Trophoblast cell (in vitro differentiated cells and primary cell): ENCODE data around the gene ATP6V0E2.
A peak's percentile ranks its signal among the peaks of the same experiment; 100 is the strongest.

Source experiments
- DNase-seq, 2 donors: peaks; one replicate each; pipeline ENCODE4 v3.0.0-alpha.2; 2016
- H2AFZ ChIP-seq: 2 replicates; pipeline ENCODE4 v1.6.1; 2013; ENCODE audit warnings: low read length, moderate library complexity, mild to moderate bottlenecking; ENCODE audit not compliant: insufficient read depth, poor library complexity
- H2AK5ac ChIP-seq: 2 replicates; pipeline ENCODE4 v1.6.1; 2013; ENCODE audit warnings: mild to moderate bottlenecking, low read length
- H2BK120ac ChIP-seq: 2 replicates; pipeline ENCODE4 v1.6.1; 2013; ENCODE audit warnings: low read length, mild to moderate bottlenecking, moderate library complexity; ENCODE audit not compliant: insufficient read depth, poor library complexity
- H2BK12ac ChIP-seq: 2 replicates; pipeline ENCODE4 v1.6.1; 2013; ENCODE audit warnings: mild to moderate bottlenecking, low read length, moderate library complexity
- H2BK5ac ChIP-seq: 2 replicates; pipeline ENCODE4 v1.6.1; 2013; ENCODE audit warnings: low read length, low read depth, moderate library complexity, mild to moderate bottlenecking; ENCODE audit not compliant: poor library complexity
- H3K14ac ChIP-seq: 2 replicates; pipeline ENCODE4 v1.6.1; 2013; ENCODE audit warnings: mild to moderate bottlenecking, low read length
- H3K18ac ChIP-seq: 2 replicates; pipeline ENCODE4 v1.6.1; 2013; ENCODE audit warnings: mild to moderate bottlenecking, low read length
- H3K23ac ChIP-seq: 2 replicates; pipeline ENCODE4 v1.6.1; 2013; ENCODE audit warnings: low read length
- H3K27ac ChIP-seq: 2 replicates; pipeline ENCODE4 v1.5.1; 2013; ENCODE audit warnings: low read depth, mild to moderate bottlenecking, inconsistent platforms, low read length, moderate library complexity
- H3K27me3 ChIP-seq: 2 replicates; pipeline ENCODE4 v1.6.1; 2013; ENCODE audit warnings: inconsistent platforms, mild to moderate bottlenecking, low read length, moderate library complexity; ENCODE audit not compliant: insufficient read depth
- H3K36me3 ChIP-seq, 2 experiments: 1 replicate in 1 of 2; 2 replicates in 1 of 2; pipeline ENCODE4 v1.6.1; 2013; ENCODE audit warnings: low read length in 2 of 2, mild to moderate bottlenecking in 2 of 2, moderate library complexity in 1 of 2; ENCODE audit not compliant: insufficient read depth in 2 of 2, control insufficient read depth in 1 of 2
- H3K4ac ChIP-seq: 2 replicates; pipeline ENCODE4 v1.6.1; 2013; ENCODE audit warnings: low read depth, mild to moderate bottlenecking, low read length, moderate library complexity
- H3K4me1 ChIP-seq, 2 experiments: 1 replicate in 1 of 2; 2 replicates in 1 of 2; pipeline ENCODE4 v1.6.1; 2013; ENCODE audit warnings: low read length in 2 of 2, mild to moderate bottlenecking in 2 of 2, moderate library complexity in 1 of 2; ENCODE audit not compliant: insufficient read depth in 2 of 2, control insufficient read depth in 1 of 2
- H3K4me2 ChIP-seq: 2 replicates; pipeline ENCODE4 v1.6.1; 2013; ENCODE audit warnings: inconsistent platforms, mild to moderate bottlenecking, low read length, moderate library complexity
- H3K4me3 ChIP-seq: 2 replicates; pipeline ENCODE4 v1.5.1; 2013; ENCODE audit warnings: mild to moderate bottlenecking, low read depth, low read length, inconsistent platforms
- H3K79me1 ChIP-seq: one replicate; pipeline ENCODE4 v1.6.1; 2013; ENCODE audit warnings: low read length
- H3K79me2 ChIP-seq: 2 replicates; pipeline ENCODE4 v1.6.1; 2013; ENCODE audit warnings: low read length, mild to moderate bottlenecking; ENCODE audit not compliant: control insufficient read depth, insufficient read depth, poor library complexity
- H3K9ac ChIP-seq: 2 replicates; pipeline ENCODE4 v1.6.1; 2013; ENCODE audit warnings: mild to moderate bottlenecking, low read length
- H3K9me3 ChIP-seq: 2 replicates; pipeline ENCODE4 v1.6.1; 2013; ENCODE audit warnings: low read depth, mild to moderate bottlenecking, control low read depth, inconsistent platforms, low read length; ENCODE audit not compliant: insufficient read depth
- H4K12ac ChIP-seq: 2 replicates; pipeline ENCODE4 v1.6.1; 2013; ENCODE audit warnings: low read depth, mild to moderate bottlenecking, low read length, moderate library complexity
- H4K8ac ChIP-seq: 2 replicates; pipeline ENCODE4 v1.6.1; 2013; ENCODE audit warnings: low read depth, mild to moderate bottlenecking, low read length, moderate library complexity
- H4K91ac ChIP-seq: one replicate; pipeline ENCODE4 v1.6.1; 2013; ENCODE audit warnings: low read depth, mild to moderate bottlenecking, low read length, moderate library complexity
- WGBS: extraction: QIAGEN DNeasy Blood & Tissue Kit; methylation state at CpG from one replicate; pipeline ENCODE4 v1.1.7; 2013; ENCODE audit warnings: missing lambda C conversion rate; ENCODE audit not compliant: insufficient read length, insufficient coverage; ENCODE audit errors: extremely low coverage; 5-methylcytosine and 5-hydroxymethylcytosine counted together

Gene ATP6V0E2

GRCh38 chr7:149838992-149839408 is 34.8 kb upstream of the ATP6V0E2 start:
- Histone ChIP-seq H3K79me2 (peaks cover 4% of the 10 kb centered on the region), H3K27ac (no peak overlapping the region), H4K91ac (peak overlapping the region; percentile 86), H3K4me2 (peak overlapping the region; percentile 94), H2AK5ac (no peak overlapping the region), H3K4me3 (peak overlapping the region; percentile 87), H3K9ac (peak overlapping the region; percentile 81), H2AFZ (peak overlapping the region; percentile 82), H3K4ac (no peak overlapping the region), H3K14ac (peak overlapping the region; percentile 61), H4K12ac (peak overlapping the region; percentile 92), H3K36me3 (no peaks in the 10 kb centered on the region), H2BK5ac (no peak overlapping the region), H3K27me3 (no peaks in the 10 kb centered on the region), H3K9me3 (no peaks in the 10 kb centered on the region), H3K4me1 (peaks cover 0 to 4% of the 10 kb centered on the region in 2 experiments), H2BK120ac (peak overlapping the region; percentile 8), H3K18ac (peak overlapping the region; percentile 1), H4K8ac (peak overlapping the region; percentile 89), H3K79me1 (peaks cover 6% of the 10 kb centered on the region), H2BK12ac (no peak overlapping the region), H3K23ac (no peak overlapping the region)
- no peak for DNase-seq
- WGBS, result no CpG with 5 or more reads among the region's 6 CpGs

GRCh38 chr7:149839933-149840332 is 33.8 kb upstream of the ATP6V0E2 start:
- DNase-seq, result no peak

GRCh38 chr7:149843566-149843965 is 30.2 kb upstream of the ATP6V0E2 start:
- Histone ChIP-seq H4K91ac (no peak overlapping the region), H3K27ac (no peak overlapping the region), H4K12ac (no peak overlapping the region), H4K8ac (no peak overlapping the region), H3K9ac (no peak overlapping the region), H2AK5ac (no peak overlapping the region), H3K9me3 (peaks cover 2% of the 10 kb centered on the region), H3K36me3 (no peaks in the 10 kb centered on the region), H3K27me3 (no peaks in the 10 kb centered on the region), H2BK120ac (no peak overlapping the region), H3K4ac (no peak overlapping the region), H2AFZ (no peak overlapping the region), H3K4me2 (no peak overlapping the region), H3K79me2 (peaks cover 4% of the 10 kb centered on the region), H3K18ac (no peak overlapping the region), H3K4me3 (no peak overlapping the region), H3K14ac (no peak overlapping the region), H3K4me1 (peaks cover 0 to 4% of the 10 kb centered on the region in 2 experiments), H3K79me1 (peaks cover 3% of the 10 kb centered on the region), H2BK12ac (no peak overlapping the region), H3K23ac (no peak overlapping the region), H2BK5ac (no peak overlapping the region)
- no CpG with 5 or more reads among the region's 9 CpGs for WGBS
- no peak for DNase-seq

More at GRCh38 chr7:149839933-149840332, 33.8 kb upstream of the ATP6V0E2 start:
- no peak overlapping the region for H2AK5ac ChIP-seq
- H2BK120ac ChIP-seq, result no peak overlapping the region
- peaks cover 4% of the 10 kb centered on the region for H3K79me2 ChIP-seq
- H2BK12ac ChIP-seq, result no peak overlapping the region
- no peak overlapping the region for H3K27ac ChIP-seq
- no peak overlapping the region for H3K23ac ChIP-seq
- no peak overlapping the region for H2BK5ac ChIP-seq
- H3K4me1 ChIP-seq, result peaks cover 0 to 4% of the 10 kb centered on the region in 2 experiments
- peaks cover 2% of the 10 kb centered on the region for H3K9me3 ChIP-seq
- WGBS, result no CpG with 5 or more reads among the region's 5 CpGs
- no peak overlapping the region for H4K12ac ChIP-seq
- no peak overlapping the region for H3K9ac ChIP-seq
- no peak overlapping the region for H4K91ac ChIP-seq
- H3K79me1 ChIP-seq, result peaks cover 6% of the 10 kb centered on the region
- no peak overlapping the region for H3K4me2 ChIP-seq
- no peak overlapping the region for H4K8ac ChIP-seq
- no peak overlapping the region for H3K14ac ChIP-seq
- no peaks in the 10 kb centered on the region for H3K27me3 ChIP-seq
- no peak overlapping the region for H3K18ac ChIP-seq
- H3K4me3 ChIP-seq, result no peak overlapping the region
- H3K4ac ChIP-seq, result no peak overlapping the region
- H3K36me3 ChIP-seq, result no peaks in the 10 kb centered on the region
- no peak overlapping the region for H2AFZ ChIP-seq

GRCh38 chr7:149844445-149844844 is 29.3 kb upstream of the ATP6V0E2 start:
- Histone ChIP-seq H3K27me3 (no peaks in the 10 kb centered on the region), H4K8ac (no peak overlapping the region), H3K27ac (no peak overlapping the region), H2BK120ac (no peak overlapping the region), H3K4me2 (no peak overlapping the region), H3K4me1 (no peaks in the 10 kb centered on the region), H3K9ac (no peak overlapping the region), H3K36me3 (no peaks in the 10 kb centered on the region), H3K18ac (no peak overlapping the region), H2BK12ac (no peak overlapping the region), H3K14ac (no peak overlapping the region), H4K12ac (no peak overlapping the region), H2AFZ (no peak overlapping the region), H3K79me2 (no peaks in the 10 kb centered on the region), H3K9me3 (peaks cover 2% of the 10 kb centered on the region), H3K4me3 (no peak overlapping the region), H3K79me1 (no peaks in the 10 kb centered on the region), H2AK5ac (no peak overlapping the region), H2BK5ac (no peak overlapping the region), H3K23ac (no peak overlapping the region), H3K4ac (no peak overlapping the region), H4K91ac (no peak overlapping the region)
- no CpG with 5 or more reads among the region's 6 CpGs for WGBS
- no peak for DNase-seq
